Measurements from ENCODE around the gene RASEF. TPM values are rescaled to one million over a fixed set of nuclear protein-coding genes. Genes with fewer than 3 reads are reported as not detected.

The RASEF gene
- total and polyA plus RNA-seq, 4 donors = 0.74 to 3.3 (median 2.1) TPM

- no peaks in the 10 kb centered on the region for H3K27me3 ChIP-seq (ENCODE audit: control insufficient read depth, insufficient read depth, low read length)
- no peaks in the 10 kb centered on the region for H3K9me3 ChIP-seq (ENCODE audit: control insufficient read depth, insufficient read depth, low read length)
- no peaks in the 10 kb centered on the region for H3K4me1 ChIP-seq (ENCODE audit: control insufficient read depth, insufficient read depth, low read length)
- WGBS (ENCODE audit: insufficient coverage) = 100% methylated on average over 1 of the region's 4 CpGs
- no peak overlapping the region for H3K27ac ChIP-seq (ENCODE audit: low read depth, low read length)
- H3K36me3 ChIP-seq (ENCODE audit: control insufficient read depth, insufficient read depth, low read length) = no peaks in the 10 kb centered on the region
- no peak overlapping the region for H3K4me3 ChIP-seq (ENCODE audit: low read depth, low read length)
- DNase-seq (ENCODE audit: low read depth in 4 of 6, low spot score in 6 of 6) = no peak
These were observed 73.0 kb downstream of the RASEF start for GRCh38 chr9:82989929-82990328.

- no peaks in the 10 kb centered on the region for H3K27me3 ChIP-seq (ENCODE audit: control insufficient read depth, insufficient read depth, low read length)
- H3K4me3 ChIP-seq (ENCODE audit: low read depth, low read length) = no peak overlapping the region
- no peaks in the 10 kb centered on the region for H3K9me3 ChIP-seq (ENCODE audit: control insufficient read depth, insufficient read depth, low read length)
- no peaks in the 10 kb centered on the region for H3K36me3 ChIP-seq (ENCODE audit: control insufficient read depth, insufficient read depth, low read length)
- no CpG with 5 or more reads among the region's 9 CpGs for WGBS (ENCODE audit: insufficient coverage)
- DNase-seq (ENCODE audit: low read depth in 4 of 6, low spot score in 6 of 6) = no peak
- H3K27ac ChIP-seq (ENCODE audit: low read depth, low read length) = no peak overlapping the region
- no peaks in the 10 kb centered on the region for H3K4me1 ChIP-seq (ENCODE audit: control insufficient read depth, insufficient read depth, low read length)
These were observed 74.5 kb downstream of the RASEF start for GRCh38 chr9:82988488-82988887.

GRCh38 chr9:82987370-82988189 is 75.4 kb downstream of the RASEF start:
- Histone ChIP-seq H3K9me3 (ENCODE audit: control insufficient read depth, insufficient read depth, low read length) (no peaks in the 10 kb centered on the region), H3K4me1 (ENCODE audit: control insufficient read depth, insufficient read depth, low read length) (no peaks in the 10 kb centered on the region), H3K4me3 (ENCODE audit: low read depth, low read length) (no peak overlapping the region), H3K36me3 (ENCODE audit: control insufficient read depth, insufficient read depth, low read length) (no peaks in the 10 kb centered on the region), H3K27ac (ENCODE audit: low read depth, low read length) (no peak overlapping the region), H3K27me3 (ENCODE audit: control insufficient read depth, insufficient read depth, low read length) (no peaks in the 10 kb centered on the region)
- no peak for DNase-seq (ENCODE audit: low read depth in 4 of 6, low spot score in 6 of 6)
- 92% methylated on average over 1 of the region's 5 CpGs for WGBS (ENCODE audit: insufficient coverage)

- no peaks in the 10 kb centered on the region for H3K27me3 ChIP-seq (ENCODE audit: control insufficient read depth, insufficient read depth, low read length)
- DNase-seq (ENCODE audit: low read depth in 4 of 6, low spot score in 6 of 6) = no peak
- no peaks in the 10 kb centered on the region for H3K36me3 ChIP-seq (ENCODE audit: control insufficient read depth, insufficient read depth, low read length)
- no peak overlapping the region for H3K4me3 ChIP-seq (ENCODE audit: low read depth, low read length)
- H3K27ac ChIP-seq (ENCODE audit: low read depth, low read length) = no peak overlapping the region
- H3K4me1 ChIP-seq (ENCODE audit: control insufficient read depth, insufficient read depth, low read length) = no peaks in the 10 kb centered on the region
- H3K9me3 ChIP-seq (ENCODE audit: control insufficient read depth, insufficient read depth, low read length) = no peaks in the 10 kb centered on the region
- no CpG with 5 or more reads among the region's 1 CpG for WGBS (ENCODE audit: insufficient coverage)
These were observed 81.4 kb downstream of the RASEF start for GRCh38 chr9:82981552-82981951.

GRCh38 chr9:82975176-82975575 is 87.8 kb downstream of the RASEF start:
- H3K4me3 ChIP-seq (ENCODE audit: low read depth, low read length) = no peak overlapping the region
- no peaks in the 10 kb centered on the region for H3K9me3 ChIP-seq (ENCODE audit: control insufficient read depth, insufficient read depth, low read length)
- H3K27me3 ChIP-seq (ENCODE audit: control insufficient read depth, insufficient read depth, low read length) = no peaks in the 10 kb centered on the region
- no peaks in the 10 kb centered on the region for H3K36me3 ChIP-seq (ENCODE audit: control insufficient read depth, insufficient read depth, low read length)
- WGBS (ENCODE audit: insufficient coverage) = no CpG with 5 or more reads among the region's 6 CpGs
- H3K4me1 ChIP-seq (ENCODE audit: control insufficient read depth, insufficient read depth, low read length) = no peaks in the 10 kb centered on the region
- DNase-seq (ENCODE audit: low read depth in 4 of 6, low spot score in 6 of 6) = no peak
- H3K27ac ChIP-seq (ENCODE audit: low read depth, low read length) = no peak overlapping the region

- no peak for DNase-seq (ENCODE audit: low read depth in 4 of 6, low spot score in 6 of 6)
- WGBS (ENCODE audit: insufficient coverage) = 92% methylated on average over 3 of the region's 3 CpGs
- H3K4me1 ChIP-seq (ENCODE audit: control insufficient read depth, insufficient read depth, low read length) = no peaks in the 10 kb centered on the region
- H3K27ac ChIP-seq (ENCODE audit: low read depth, low read length) = no peak overlapping the region
- no peaks in the 10 kb centered on the region for H3K36me3 ChIP-seq (ENCODE audit: control insufficient read depth, insufficient read depth, low read length)
- H3K4me3 ChIP-seq (ENCODE audit: low read depth, low read length) = no peak overlapping the region
- no peaks in the 10 kb centered on the region for H3K9me3 ChIP-seq (ENCODE audit: control insufficient read depth, insufficient read depth, low read length)
- no peaks in the 10 kb centered on the region for H3K27me3 ChIP-seq (ENCODE audit: control insufficient read depth, insufficient read depth, low read length)
These were observed 90.5 kb downstream of the RASEF start for GRCh38 chr9:82972446-82972845.

GRCh38 chr9:82970359-82970758 is 92.6 kb downstream of the RASEF start:
- WGBS (ENCODE audit: insufficient coverage) = 92% methylated on average over 2 of the region's 3 CpGs
- DNase-seq (ENCODE audit: low read depth in 4 of 6, low spot score in 6 of 6) = no peak

GRCh38 chr9:82969291-82969690 is 93.7 kb downstream of the RASEF start:
- Histone ChIP-seq H3K4me1 (ENCODE audit: control insufficient read depth, insufficient read depth, low read length) (no peaks in the 10 kb centered on the region), H3K9me3 (ENCODE audit: control insufficient read depth, insufficient read depth, low read length) (no peaks in the 10 kb centered on the region), H3K36me3 (ENCODE audit: control insufficient read depth, insufficient read depth, low read length) (no peaks in the 10 kb centered on the region), H3K27me3 (ENCODE audit: control insufficient read depth, insufficient read depth, low read length) (no peaks in the 10 kb centered on the region), H3K4me3 (ENCODE audit: low read depth, low read length) (no peak overlapping the region), H3K27ac (ENCODE audit: low read depth, low read length) (no peak overlapping the region)
- DNase-seq (ENCODE audit: low read depth in 4 of 6, low spot score in 6 of 6) = no peak
- WGBS (ENCODE audit: insufficient coverage) = 100% methylated on average over 3 of the region's 4 CpGs

More at GRCh38 chr9:82970359-82970758, 92.6 kb downstream of the RASEF start:
- Histone ChIP-seq H3K27ac (ENCODE audit: low read depth, low read length) (no peak overlapping the region), H3K27me3 (ENCODE audit: control insufficient read depth, insufficient read depth, low read length) (no peaks in the 10 kb centered on the region), H3K36me3 (ENCODE audit: control insufficient read depth, insufficient read depth, low read length) (no peaks in the 10 kb centered on the region), H3K4me3 (ENCODE audit: low read depth, low read length) (no peak overlapping the region), H3K4me1 (ENCODE audit: control insufficient read depth, insufficient read depth, low read length) (no peaks in the 10 kb centered on the region), H3K9me3 (ENCODE audit: control insufficient read depth, insufficient read depth, low read length) (no peaks in the 10 kb centered on the region)

GRCh38 chr9:82968816-82969215 is 94.1 kb downstream of the RASEF start:
- WGBS (ENCODE audit: insufficient coverage) = no CpG with 5 or more reads among the region's 1 CpG

GRCh38 chr9:82968388-82968787 is 94.6 kb downstream of the RASEF start:
- 100% methylated on average over 2 of the region's 3 CpGs for WGBS (ENCODE audit: insufficient coverage)
- Histone ChIP-seq H3K36me3 (ENCODE audit: control insufficient read depth, insufficient read depth, low read length) (no peaks in the 10 kb centered on the region), H3K4me1 (ENCODE audit: control insufficient read depth, insufficient read depth, low read length) (no peaks in the 10 kb centered on the region), H3K27ac (ENCODE audit: low read depth, low read length) (no peak overlapping the region), H3K27me3 (ENCODE audit: control insufficient read depth, insufficient read depth, low read length) (no peaks in the 10 kb centered on the region), H3K4me3 (ENCODE audit: low read depth, low read length) (no peak overlapping the region), H3K9me3 (ENCODE audit: control insufficient read depth, insufficient read depth, low read length) (no peaks in the 10 kb centered on the region)
- no peak for DNase-seq (ENCODE audit: low read depth in 4 of 6, low spot score in 6 of 6)

More at GRCh38 chr9:82968816-82969215, 94.1 kb downstream of the RASEF start:
- H3K4me1 ChIP-seq (ENCODE audit: control insufficient read depth, insufficient read depth, low read length) = no peaks in the 10 kb centered on the region
- H3K36me3 ChIP-seq (ENCODE audit: control insufficient read depth, insufficient read depth, low read length) = no peaks in the 10 kb centered on the region
- no peak overlapping the region for H3K27ac ChIP-seq (ENCODE audit: low read depth, low read length)
- no peaks in the 10 kb centered on the region for H3K9me3 ChIP-seq (ENCODE audit: control insufficient read depth, insufficient read depth, low read length)
- DNase-seq (ENCODE audit: low read depth in 4 of 6, low spot score in 6 of 6) = no peak
- H3K27me3 ChIP-seq (ENCODE audit: control insufficient read depth, insufficient read depth, low read length) = no peaks in the 10 kb centered on the region
- no peak overlapping the region for H3K4me3 ChIP-seq (ENCODE audit: low read depth, low read length)

Data from spinal cord (tissue), 10 donors.